Fibroblast of lung (primary cell): ENCODE results near the gene MEF2D. TPM values are rescaled to one million over a fixed set of nuclear protein-coding genes. Genes with fewer than 3 reads are reported as not detected.

Experiments
- DNase-seq, 2 donors: peaks; one replicate each; pipeline versions ENCODE4 v3.0.0 to v3.0.0-alpha.2; 2010; ENCODE audit warnings: low read depth in 2 of 2
- H2AFZ ChIP-seq: 2 replicates; pipeline ENCODE4 v1.5.1; 2012; ENCODE audit warnings: low read length, control low read depth, inconsistent platforms
- H3K27ac ChIP-seq: 2 replicates; pipeline ENCODE4 v1.5.1; 2011; ENCODE audit warnings: low read length, control low read depth; ENCODE audit not compliant: insufficient read depth
- H3K27me3 ChIP-seq: 2 replicates; pipeline ENCODE4 v1.5.1; 2011; ENCODE audit warnings: mild to moderate bottlenecking, low read length; ENCODE audit not compliant: control insufficient read depth, insufficient read depth
- H3K36me3 ChIP-seq: 2 replicates; pipeline ENCODE4 v1.5.1; 2011; ENCODE audit warnings: low read length; ENCODE audit not compliant: control insufficient read depth, insufficient read depth
- H3K4me1 ChIP-seq: 2 replicates; pipeline ENCODE4 v1.5.1; 2011; ENCODE audit warnings: low read length; ENCODE audit not compliant: control insufficient read depth, insufficient read depth; ENCODE audit errors: extremely low read depth
- H3K4me2 ChIP-seq: 2 replicates; pipeline ENCODE4 v1.5.1; 2011; ENCODE audit warnings: low read length, control low read depth; ENCODE audit not compliant: insufficient read depth; ENCODE audit errors: extremely low read depth
- H3K4me3 ChIP-seq, 4 experiments: fragments of 200-600 bp in 1 of 4; sonication (generic) in 1 of 4; replicated peaks in 1 of 4; 2 replicates each; pipeline ENCODE4 v1.5.1; 2011 to 2016; ENCODE audit warnings: low read length in 4 of 4, low read depth in 3 of 4, mild to moderate bottlenecking in 3 of 4, control low read depth in 2 of 4, inconsistent platforms in 1 of 4, mixed read lengths in 1 of 4; ENCODE audit not compliant: insufficient read depth in 1 of 4; ENCODE audit errors: control extremely low read depth in 1 of 4
- H3K79me2 ChIP-seq: 2 replicates; pipeline ENCODE4 v1.5.1; 2012; ENCODE audit warnings: mild to moderate bottlenecking, low read length, inconsistent platforms; ENCODE audit not compliant: control insufficient read depth, insufficient read depth
- H3K9ac ChIP-seq: 2 replicates; pipeline ENCODE4 v1.5.1; 2011; ENCODE audit warnings: mild to moderate bottlenecking, low read length, control low read depth; ENCODE audit not compliant: insufficient read depth
- H3K9me3 ChIP-seq: 2 replicates; pipeline ENCODE4 v1.5.1; 2012; ENCODE audit warnings: low read depth, low read length; ENCODE audit not compliant: control insufficient read depth, insufficient read depth
- H4K20me1 ChIP-seq: 2 replicates; pipeline ENCODE4 v1.5.1; 2011; ENCODE audit warnings: low read length; ENCODE audit not compliant: control insufficient read depth, insufficient read depth; ENCODE audit errors: extremely low read depth
- EZH2 ChIP-seq: IDR thresholded peaks from 2 replicates; pipeline ENCODE4 v1.5.1; 2012; ENCODE audit warnings: low read length, control low read depth, mild to moderate bottlenecking; ENCODE audit errors: missing control alignments
- polyA plus RNA-seq, 2 donors: library from polyadenylated mRNA; depleted of rRNA in 1 of 2; stranded (reverse) in 1 of 2; unstranded in 1 of 2; fragments of >200 nt; gene quantifications; 2 replicates each; pipeline ENCODE4 v1.2.1, GENCODE V29; 2011 to 2012; ENCODE audit warnings: missing spikeins in 1 of 2
- total RNA-seq: library from RNA; depleted of rRNA; stranded (reverse); fragments of >200 nt; gene quantifications from 2 replicates; pipeline ENCODE4 v1.2.1, GENCODE V29; 2014
- TF ChIP-seq, protein P1 (sequence below), 2 donors: IDR thresholded peaks in 1 of 2; conservative IDR thresholded peaks in 1 of 2; 1 replicate in 1 of 2; 2 replicates in 1 of 2; pipeline ENCODE4 v1.5.1; 2011 to 2012; ENCODE audit warnings: low read length in 2 of 2, control low read depth in 1 of 2, inconsistent platforms in 1 of 2, low read depth in 1 of 2, mild to moderate bottlenecking in 1 of 2

Gene MEF2D
- total and polyA plus RNA-seq, 2 donors (not counting 1 experiment from before 2014, with no cell fraction given): 9.9 to 12.7 TPM

DNA sequence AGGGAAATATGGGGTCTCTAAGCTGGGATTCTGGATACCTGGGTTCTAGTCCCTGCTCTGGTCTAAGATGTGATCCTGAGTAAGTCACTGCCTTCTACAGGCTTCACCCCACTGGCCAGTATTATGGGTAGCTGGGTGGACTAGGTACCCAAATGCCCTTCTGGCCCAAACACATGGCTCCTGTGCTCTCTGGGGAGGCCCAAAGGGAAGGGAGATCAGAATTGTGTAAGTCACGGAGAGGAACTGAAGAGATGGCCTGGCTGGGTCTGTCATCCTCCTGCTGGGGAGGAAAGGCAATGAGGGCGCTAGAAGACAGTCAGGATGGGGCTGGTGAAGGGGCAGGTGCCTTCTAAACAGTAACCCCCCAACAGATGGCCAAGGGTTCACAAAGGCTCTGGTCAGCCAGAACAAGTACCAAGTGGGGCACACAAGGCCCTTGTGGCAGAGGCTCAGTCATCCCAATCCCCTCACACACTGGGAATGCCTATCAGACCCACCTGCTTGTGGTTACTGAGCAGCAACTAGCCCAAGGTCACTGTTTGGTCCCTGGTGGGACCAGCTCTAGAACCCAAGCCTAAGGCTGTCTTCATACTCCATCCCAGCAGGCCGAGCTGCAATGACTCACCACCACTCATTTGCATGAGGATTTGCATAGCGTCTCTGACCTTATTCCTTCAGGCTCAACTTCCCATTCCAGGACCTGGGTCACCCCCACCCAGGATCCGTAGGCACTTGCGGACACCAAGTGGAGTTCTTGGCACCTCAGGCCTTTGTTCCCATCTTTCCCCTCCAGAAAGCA, 9.2 kb downstream of the MEF2D start:
- Histone ChIP-seq H3K4me1 (peaks cover 47% of the 10 kb centered on the region), H3K4me2 (no peak overlapping the region), H3K4me3 (no peak overlapping the region), H3K79me2 (peaks cover 94% of the 10 kb centered on the region), H3K27ac (peak overlapping the region; percentile 34), H4K20me1 (peaks cover 5% of the 10 kb centered on the region), H3K36me3 (peaks cover 2% of the 10 kb centered on the region), H3K9ac (no peak overlapping the region), H2AFZ (no peak overlapping the region), H3K9me3 (no peaks in the 10 kb centered on the region), H3K27me3 (no peaks in the 10 kb centered on the region)
- TF ChIP-seq EZH2: no peak
- TF ChIP-seq, protein P1, sequence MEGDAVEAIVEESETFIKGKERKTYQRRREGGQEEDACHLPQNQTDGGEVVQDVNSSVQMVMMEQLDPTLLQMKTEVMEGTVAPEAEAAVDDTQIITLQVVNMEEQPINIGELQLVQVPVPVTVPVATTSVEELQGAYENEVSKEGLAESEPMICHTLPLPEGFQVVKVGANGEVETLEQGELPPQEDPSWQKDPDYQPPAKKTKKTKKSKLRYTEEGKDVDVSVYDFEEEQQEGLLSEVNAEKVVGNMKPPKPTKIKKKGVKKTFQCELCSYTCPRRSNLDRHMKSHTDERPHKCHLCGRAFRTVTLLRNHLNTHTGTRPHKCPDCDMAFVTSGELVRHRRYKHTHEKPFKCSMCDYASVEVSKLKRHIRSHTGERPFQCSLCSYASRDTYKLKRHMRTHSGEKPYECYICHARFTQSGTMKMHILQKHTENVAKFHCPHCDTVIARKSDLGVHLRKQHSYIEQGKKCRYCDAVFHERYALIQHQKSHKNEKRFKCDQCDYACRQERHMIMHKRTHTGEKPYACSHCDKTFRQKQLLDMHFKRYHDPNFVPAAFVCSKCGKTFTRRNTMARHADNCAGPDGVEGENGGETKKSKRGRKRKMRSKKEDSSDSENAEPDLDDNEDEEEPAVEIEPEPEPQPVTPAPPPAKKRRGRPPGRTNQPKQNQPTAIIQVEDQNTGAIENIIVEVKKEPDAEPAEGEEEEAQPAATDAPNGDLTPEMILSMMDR (conservative IDR thresholded peaks at IDR 0.05 in 1 of 2, IDR thresholded peaks at IDR 0.05 in 1 of 2; ENCODE audit: low read depth in 1 of 2, low read length in 2 of 2): no peak
- no peak for DNase-seq

DNA sequence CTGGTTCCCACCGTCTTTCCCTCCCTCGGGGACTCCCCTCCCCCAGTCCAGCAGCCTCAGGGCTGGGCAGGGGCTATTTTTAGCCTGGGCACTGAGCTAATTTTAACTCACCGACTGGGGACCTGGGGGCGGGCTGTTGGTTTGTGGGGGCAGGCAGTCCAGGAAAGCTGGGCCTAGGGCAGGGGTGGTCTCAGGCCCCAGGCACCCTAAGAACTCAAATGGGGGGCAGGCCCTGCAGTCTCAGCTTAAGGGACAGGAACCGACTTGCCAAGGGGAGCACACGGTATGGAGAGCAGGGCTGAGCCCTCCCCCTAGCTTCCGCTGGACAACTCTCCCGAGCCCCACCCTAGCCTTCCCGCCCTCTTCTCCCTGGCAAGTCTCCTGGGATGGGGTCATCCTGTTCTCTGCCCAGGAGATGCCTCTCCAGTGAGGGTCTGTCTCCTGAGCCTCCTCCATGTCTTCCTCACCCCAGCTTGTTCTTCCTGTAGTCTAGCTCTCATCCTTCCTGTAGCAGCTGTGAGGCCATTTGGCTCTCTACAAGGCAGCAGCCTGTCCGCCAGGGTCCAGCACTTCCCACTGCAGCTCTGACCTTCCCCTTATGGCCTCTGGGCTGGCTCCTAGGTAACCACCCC, 10.1 kb downstream of the MEF2D start:
- peak overlapping the region in 1 of 4 experiments; percentile 35 for H3K4me3 ChIP-seq
- H2AFZ ChIP-seq: no peak overlapping the region
- no peak for DNase-seq
- H3K79me2 ChIP-seq: peaks cover 95% of the 10 kb centered on the region
- peaks cover 42% of the 10 kb centered on the region for H3K4me1 ChIP-seq
- H3K4me2 ChIP-seq: peak overlapping the region; percentile 44
- peaks cover 2% of the 10 kb centered on the region for H3K36me3 ChIP-seq
- TF ChIP-seq, protein P1 (conservative IDR thresholded peaks at IDR 0.05 in 1 of 2, IDR thresholded peaks at IDR 0.05 in 1 of 2; ENCODE audit: low read depth in 1 of 2, low read length in 2 of 2): peak; percentile 13 to 24
- TF ChIP-seq EZH2: no peak
- no peak overlapping the region for H3K9ac ChIP-seq
- peak overlapping the region; percentile 34 for H3K27ac ChIP-seq
- H3K27me3 ChIP-seq: no peaks in the 10 kb centered on the region
- peaks cover 5% of the 10 kb centered on the region for H4K20me1 ChIP-seq
- no peaks in the 10 kb centered on the region for H3K9me3 ChIP-seq

DNA sequence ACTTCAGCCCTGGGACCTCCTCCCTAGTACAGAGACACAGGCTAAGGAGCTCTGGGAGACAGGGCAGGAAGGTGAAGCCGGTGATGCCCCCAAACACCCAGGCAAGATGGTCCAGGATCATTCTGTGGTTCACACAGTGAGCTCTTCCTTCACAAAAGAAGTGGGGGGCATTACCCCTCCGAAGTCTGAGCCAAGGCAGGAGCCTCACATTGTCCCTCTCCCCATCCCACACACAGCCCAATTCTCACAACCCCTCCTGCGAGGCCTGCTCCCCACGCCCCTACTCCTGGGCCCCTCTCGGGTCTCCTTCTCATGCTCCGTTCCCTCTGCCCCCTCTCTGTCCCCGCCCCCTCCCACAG, 10.7 kb downstream of the MEF2D start:
- peak overlapping the region in 2 of 4 experiments; percentile 15 to 35 for H3K4me3 ChIP-seq
- H3K4me2 ChIP-seq: peak overlapping the region; percentile 44
- H3K36me3 ChIP-seq: peaks cover 1% of the 10 kb centered on the region
- no peak for DNase-seq
- H3K27ac ChIP-seq: peak overlapping the region; percentile 34
- TF ChIP-seq EZH2: no peak
- TF ChIP-seq, protein P1 (conservative IDR thresholded peaks at IDR 0.05 in 1 of 2, IDR thresholded peaks at IDR 0.05 in 1 of 2; ENCODE audit: low read depth in 1 of 2, low read length in 2 of 2): no peak
- no peaks in the 10 kb centered on the region for H3K27me3 ChIP-seq
- H3K9me3 ChIP-seq: no peaks in the 10 kb centered on the region
- H4K20me1 ChIP-seq: peaks cover 5% of the 10 kb centered on the region
- H3K79me2 ChIP-seq: peaks cover 95% of the 10 kb centered on the region
- no peak overlapping the region for H2AFZ ChIP-seq
- H3K4me1 ChIP-seq: peaks cover 42% of the 10 kb centered on the region
- peak overlapping the region; percentile 20 for H3K9ac ChIP-seq
